ENCODE measurements around the gene CENPK.
"Not testable (repeated sequence)": the region's sequence is repeated elsewhere in the genome, so short reads cannot be mapped to it uniquely, and the experiment has no call there.

CENPK gene

DNA sequence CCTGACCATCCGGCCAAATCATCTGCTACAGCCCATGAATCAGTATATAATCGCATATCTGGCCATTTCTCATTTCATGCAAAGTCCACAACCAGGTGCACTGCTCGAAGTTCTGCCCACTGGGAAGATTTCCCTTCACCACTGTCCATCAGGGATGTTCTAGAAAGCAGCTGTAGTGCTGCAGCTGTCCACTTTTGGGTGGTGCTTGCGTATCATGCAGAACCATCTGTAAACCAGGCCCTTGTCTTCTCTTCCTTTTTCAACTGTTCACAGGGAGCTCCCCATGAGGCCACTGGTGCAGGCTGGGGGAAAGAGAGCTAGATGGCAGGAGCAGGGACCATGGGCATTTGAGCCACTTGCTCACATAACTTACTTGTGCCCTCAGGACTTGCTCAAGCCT is 73.8 kb downstream of the CENPK start:
- no peak for DNase-seq

DNA sequence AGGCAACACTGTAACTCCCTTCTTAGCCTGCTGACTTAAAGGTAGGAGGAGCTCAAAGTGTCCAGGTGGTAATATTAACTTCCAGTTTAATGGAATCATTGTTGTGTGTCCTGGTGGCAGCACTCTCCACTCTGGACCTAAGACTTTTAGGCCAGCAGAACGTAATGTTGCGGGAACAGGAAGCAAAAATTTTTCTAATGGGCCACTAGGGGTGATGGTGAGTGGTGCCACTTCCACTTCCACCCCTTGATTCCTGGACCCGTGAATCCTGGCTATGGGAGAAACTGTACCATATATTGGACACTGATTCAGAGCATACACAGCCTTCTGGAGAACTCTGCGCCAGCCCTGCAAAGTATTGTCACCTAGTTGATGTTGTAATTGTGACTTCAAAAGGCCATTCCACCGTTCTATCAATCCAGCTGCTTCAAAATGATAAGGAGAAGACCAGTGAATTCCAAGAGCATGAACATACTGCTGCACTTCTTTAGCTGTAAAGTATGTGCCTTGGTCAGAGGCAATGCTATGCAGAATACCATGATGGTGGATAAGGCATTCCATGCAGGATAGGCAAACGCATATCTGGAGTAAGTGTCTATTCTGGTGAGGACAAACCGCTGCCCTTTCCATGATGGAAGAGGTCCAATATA is 74.8 kb downstream of the CENPK start:
- DNase-seq: not testable (repeated sequence)

DNA sequence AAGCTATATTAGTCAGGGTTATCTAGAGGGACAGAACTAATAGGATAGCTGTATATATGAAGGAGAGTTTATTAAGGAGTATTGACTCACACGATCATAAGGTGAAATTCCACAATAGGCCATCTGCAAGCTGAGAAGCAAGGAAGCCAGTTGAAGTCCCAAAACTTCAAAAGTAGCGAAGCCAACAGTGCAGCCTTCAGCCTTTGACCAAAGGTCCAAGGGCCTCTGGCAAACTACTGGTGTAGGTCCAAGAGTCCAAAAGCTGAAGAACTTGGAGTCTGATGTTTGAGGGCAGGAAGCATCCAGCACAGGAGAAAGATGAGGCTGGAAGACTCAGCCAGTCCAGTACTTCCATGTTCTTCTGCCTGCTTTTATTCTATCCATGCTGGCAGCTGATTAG is 76.2 kb downstream of the CENPK start:
- not testable (repeated sequence) for DNase-seq

DNA sequence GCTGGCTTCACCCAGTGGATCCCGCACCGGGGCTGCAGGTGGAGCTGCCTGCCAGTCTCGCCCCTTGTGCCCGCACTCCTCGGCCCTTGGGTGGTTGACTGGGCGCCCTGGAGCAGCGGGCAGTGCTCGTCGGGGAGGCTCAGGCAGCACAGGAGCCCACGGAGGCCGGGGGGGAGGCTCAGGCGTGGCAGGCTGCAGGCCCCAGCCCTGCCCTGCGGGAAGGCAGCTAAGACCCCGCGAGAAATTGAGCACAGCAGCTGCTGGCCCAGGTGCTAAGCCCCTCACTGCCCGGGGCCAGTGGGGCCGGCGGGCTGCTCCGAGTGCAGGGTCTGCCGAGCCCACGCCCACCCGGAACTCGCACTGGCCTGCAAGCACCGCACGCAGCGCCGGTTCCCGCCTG is 77.6 kb downstream of the CENPK start:
- DNase-seq: no peak

DNA sequence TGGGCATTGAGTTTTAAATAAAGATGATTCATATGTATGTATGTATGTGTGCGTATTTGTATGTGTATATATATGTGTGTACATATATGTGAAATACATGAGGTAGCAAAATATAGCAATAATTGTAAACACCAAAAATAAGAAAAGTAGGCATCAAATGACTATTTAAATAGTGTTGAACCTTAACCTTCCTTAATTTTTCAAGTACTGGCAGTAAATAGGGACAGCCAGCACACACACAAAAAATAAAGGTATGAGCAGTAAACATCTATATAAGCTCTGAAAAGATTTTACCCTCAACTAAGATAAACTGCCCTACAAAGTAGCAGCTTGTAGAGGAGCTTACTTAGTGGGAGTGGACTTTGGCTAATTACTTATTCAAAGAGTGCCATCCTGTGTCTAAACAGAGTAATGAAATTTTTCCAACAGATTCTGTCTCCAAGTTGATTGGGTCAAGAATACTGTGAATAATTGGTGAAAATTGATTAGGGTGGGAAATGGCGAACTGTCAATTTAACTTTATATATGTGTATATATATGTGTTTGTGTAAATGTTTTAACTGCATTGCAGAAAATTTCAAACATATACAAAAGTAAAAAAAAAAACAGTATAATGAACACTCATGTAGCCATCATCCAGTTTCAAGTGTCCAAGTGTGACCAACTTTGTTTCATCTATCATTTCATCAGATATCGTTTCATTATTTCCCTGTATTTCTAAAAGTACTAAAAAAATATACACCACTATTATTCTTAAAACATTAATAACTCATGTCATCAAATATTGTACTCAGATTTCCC is 79.2 kb downstream of the CENPK start:
- peak; percentile 12 for DNase-seq

DNA sequence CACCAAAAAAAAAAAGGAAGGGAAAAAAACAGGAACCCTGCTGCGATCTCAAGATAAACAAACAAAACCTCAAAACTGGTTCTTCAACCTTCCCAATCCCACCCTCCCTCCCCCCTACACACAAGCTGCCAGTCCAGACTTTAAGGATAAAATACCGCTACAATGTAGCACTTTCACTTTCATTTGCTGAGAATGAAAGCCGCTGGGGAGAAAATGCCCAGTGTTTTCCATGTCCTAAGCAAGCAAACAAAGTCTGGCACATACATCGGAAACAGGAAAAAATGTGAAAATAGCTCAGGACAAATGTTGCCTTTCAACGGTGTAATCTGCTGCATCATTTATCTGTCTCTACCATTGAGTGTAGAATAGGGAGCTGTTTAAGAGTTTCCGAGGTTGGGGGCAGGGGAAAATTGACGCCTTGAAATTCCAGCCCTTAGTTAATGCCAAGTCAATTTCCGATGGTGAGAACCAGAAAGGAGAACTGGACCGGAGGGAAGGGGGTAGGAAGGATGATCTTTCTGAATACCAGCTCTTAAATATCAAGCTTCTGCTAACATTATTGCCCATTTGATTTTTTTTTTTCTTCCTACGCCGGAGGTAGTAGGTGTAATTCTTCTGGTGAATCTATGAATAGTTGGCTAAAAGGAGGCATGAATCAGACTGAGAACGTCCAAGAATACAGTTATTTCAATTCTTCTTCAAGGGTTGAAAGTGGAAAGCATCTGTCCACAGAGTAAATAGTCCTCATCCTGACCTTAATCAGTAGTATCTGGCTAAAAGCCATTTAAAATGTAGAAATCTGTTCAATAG is 80.0 kb downstream of the CENPK start:
- peak; percentile 13 for DNase-seq

DNA sequence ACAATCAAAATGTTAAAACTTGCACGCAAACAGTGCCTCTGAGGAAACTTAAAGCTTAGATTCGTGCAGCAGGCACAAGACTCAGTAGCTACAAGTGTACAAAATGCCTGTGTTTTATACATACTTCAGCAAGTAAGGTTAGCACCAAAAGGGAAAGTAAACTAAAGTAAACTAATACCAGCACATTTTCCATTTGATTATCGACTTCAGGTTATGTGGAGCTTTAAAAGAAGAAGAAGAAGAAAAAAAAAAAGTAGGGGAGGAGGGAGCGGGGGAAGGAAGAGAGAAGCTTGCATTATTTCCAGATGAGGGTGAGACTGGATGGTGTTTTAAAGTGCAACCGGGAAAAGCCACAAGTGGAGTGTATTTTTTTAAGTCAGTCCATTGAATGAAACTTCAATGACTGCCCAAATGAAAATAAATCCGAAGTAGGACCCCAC is 80.7 kb downstream of the CENPK start:
- DNase-seq: no peak

DNA sequence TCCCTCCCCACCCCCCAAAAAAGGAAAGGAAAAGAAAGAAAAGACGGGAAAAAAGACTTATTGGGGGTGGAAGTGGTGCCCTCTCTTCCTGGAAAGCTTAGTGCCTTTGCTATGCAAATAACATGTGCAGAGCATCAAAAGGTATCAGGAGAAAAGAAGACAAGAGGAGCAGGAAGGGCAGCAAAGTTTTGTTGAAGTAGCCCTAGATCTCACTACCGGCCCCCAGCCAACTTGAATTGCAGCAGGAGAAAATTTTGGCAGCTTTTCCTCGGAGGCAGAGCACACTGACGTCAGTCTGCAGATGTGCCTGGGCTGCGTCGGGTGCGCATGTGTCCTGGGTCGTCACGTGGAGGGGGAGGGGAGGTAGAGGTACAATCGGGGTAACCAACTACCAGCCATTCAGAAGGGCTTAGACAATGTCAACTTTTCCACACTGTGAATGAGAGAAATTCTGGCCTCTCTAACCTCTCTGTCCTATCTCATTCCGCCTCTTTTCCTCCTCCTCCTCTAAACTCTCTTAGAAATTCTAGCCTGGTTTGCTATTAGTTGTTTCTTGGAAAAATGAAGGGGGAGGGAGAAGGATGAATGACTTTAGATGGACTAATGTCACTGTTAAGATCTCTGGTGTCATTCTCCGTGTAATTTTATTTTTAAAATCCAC is 81.2 kb downstream of the CENPK start, which contains the start of gene ADAMTS6:
Gene ADAMTS6 (minus strand): TSS at position 286 of the 661 bp plus-strand sequence. CDS start 8,247 bp downstream, outside the sequence.
- DNase-seq: peak; percentile 58

DNA sequence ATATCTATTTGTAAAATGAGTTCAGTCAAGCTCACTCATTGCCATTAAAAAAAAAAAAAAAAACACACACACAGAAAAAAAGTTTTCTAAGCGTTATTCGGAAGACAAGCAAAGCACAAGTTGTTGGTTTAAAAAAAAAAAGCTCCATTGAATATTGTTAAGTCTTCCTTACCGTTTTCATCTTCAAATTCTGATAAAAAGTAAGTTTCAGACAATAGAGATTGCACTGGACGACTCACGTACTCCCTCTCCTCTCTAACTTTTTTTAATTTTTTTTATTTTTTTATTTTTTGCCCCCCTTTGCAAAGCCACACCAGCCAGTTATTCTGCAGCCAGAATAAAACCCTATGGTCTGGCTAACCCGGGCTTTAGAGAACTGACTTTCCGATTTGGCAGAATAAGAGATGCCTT is 81.8 kb downstream of the CENPK start:
- no peak for DNase-seq

DNA sequence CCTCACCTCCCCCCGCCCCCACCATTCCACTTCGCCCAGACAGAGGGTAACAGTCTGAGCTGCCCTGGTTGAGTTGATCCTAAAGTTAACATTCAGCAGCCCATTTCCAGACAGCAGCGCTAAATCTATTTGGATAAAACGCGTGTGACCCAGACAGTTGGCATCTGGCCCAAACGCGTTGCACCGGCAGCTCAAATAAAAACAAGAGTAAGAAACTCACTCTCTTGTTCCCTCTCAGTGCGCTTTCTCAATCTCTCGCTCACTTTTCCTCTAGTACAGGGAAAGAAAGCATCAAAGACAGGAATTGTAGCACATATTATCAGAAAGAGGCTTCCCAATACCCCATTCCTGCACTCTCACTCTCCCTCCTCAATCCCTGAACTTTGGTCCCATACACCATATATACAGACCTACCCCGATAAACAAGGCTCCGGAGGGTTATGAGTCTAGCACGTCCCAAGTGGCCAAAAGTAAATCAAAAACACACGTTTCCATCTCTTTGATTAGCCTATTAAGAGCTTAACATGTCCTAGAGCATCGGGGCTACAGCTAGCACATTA is 82.6 kb downstream of the CENPK start:
- no peak for DNase-seq

DNA sequence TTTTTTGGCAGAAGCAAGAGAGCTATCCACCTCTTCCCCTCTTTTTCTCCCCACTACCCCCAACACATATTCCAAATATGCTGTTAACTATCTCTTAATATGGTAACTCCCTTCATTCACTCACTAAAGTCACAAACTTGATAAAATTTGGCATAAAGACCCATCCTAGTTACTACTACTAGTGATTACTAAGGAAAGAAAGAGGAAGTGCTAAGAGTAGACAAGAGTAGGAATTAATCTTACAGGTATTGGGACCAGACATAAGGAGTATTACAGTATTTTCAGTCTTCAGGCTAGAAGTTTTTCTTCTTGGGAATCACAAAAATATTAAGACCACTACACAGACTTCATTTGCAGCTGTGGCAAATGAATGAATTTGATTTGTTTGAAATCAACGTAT is 83.4 kb downstream of the CENPK start:
- no peak for DNase-seq

DNA sequence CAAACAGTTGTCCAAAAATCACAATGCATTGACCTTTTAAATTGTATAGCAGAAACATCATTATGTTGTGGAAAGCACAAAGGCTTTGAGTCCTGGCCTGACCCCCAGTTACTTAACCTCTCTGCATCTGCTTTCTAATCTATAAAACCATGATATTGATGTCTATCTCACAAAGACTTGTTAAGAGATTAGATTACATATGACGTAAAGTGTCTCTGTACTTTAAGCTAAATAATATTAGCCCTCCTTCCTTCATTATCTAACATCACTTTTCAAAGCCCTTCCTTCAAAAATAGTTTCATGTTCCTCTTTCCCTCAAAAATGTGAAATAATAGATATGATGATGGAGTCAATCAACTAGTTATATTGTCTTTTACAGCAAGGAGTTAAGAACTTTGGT is 84.6 kb downstream of the CENPK start:
- DNase-seq: no peak

DNA sequence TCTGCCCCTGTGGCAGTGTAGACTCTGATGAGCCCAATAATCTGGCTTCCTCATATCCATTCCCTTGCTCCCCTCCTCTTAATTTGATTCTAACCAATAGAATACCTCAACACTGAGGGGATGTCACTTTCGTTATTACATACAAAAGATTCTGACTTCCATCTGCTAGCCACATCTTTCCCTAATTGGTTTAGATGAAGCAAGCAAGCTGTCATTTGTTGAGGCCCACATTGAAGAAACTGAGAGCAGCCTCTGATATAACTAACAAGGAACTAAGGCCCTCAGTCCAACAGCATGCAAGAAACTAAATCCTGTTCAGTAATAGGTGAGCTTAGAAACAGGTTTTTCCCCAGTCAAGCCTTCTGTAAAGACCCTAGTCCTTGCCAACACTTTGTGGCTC is 87.1 kb downstream of the CENPK start:
- no peak for DNase-seq

DNA sequence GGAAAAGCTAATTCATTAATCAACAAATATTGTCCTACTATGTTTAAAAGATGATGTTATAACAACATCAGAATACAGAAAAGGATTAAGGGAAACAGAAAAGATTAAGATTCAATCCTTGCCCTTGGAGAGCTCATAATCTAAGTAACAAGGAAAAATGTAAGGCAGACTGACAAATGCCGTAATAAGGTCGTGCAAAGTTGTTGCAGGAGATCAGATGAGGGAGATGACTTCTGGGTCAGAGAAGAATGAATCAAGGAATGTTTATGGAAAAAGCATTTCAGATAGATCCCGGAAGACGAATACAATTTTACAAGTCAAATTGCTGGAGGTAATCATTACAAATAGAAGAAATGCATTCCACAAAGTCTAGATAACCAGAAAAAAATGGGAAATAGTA is 87.6 kb downstream of the CENPK start:
- DNase-seq: no peak

DNA sequence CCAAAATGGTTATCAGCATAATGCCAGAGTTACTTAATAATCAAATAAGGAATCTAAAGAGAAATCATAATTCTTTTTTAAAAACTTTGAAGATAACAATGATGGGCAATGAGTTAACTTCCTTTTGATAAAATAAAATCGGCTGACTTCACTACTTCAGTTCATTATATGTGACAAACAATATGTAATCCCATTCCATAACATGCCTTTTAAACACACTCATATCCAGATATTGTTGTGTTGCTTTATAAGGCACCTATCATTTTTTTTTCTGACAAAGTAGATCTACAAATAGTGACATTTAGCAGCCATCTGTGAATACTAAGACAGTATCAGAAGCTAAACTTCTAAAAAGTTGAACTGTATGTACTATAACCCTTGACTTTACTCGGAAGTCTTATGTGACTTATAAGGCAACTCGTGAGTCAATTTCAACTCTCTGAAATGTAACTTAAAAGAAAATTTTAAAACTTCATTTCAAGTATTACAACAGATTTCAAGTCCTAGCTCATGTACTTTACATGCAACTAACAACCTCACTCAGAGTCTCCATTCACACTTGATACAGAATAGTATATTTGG is 88.7 kb downstream of the CENPK start:
- no peak for DNase-seq

DNA sequence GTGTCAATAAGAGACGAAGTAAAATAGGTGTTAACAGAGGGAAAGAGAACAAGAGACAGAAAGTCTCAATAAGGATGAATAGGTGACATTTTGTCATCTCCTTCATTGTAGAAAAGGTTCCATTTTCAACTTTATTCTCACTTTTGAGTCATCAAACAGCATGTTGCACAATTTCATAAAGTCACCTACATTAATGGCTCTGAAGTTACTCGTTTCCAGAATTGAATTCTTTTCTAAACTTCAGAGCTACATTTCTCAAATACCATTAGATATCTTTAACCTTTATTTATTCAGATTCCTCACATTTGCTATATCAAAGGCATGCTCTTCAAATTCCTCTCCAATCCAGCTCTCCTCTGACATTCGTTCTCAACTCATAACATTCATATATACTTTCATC is 94.3 kb downstream of the CENPK start:
- no peak for DNase-seq

Data from NCI-H1105 (cell line).